Smooth muscle cell (in vitro differentiated cells): ENCODE data around the gene NRN1L. TPM values are rescaled to one million over a fixed set of nuclear protein-coding genes. Genes with fewer than 3 reads are reported as not detected.

Experiments used
- DNase-seq: peaks from one replicate; lab custom pipeline; 2025; ENCODE audit not compliant: unreplicated experiment; lab: John Stamatoyannopoulos, UW
- H2AFZ ChIP-seq: fragments of 200-600 bp; sonication (generic); 2 replicates; pipeline ENCODE4 v1.6.0; 2016; ENCODE audit warnings: antibody characterized with exemption, low read depth, mild to moderate bottlenecking
- H3F3A ChIP-seq: fragments of 200-600 bp; sonication (generic); 2 replicates; pipeline ENCODE4 v1.6.0; 2017; ENCODE audit warnings: antibody characterized with exemption, low read depth
- H3K27ac ChIP-seq: fragments of 200-600 bp; sonication (generic); 2 replicates; pipeline ENCODE4 v1.5.1; 2016; ENCODE audit warnings: low read depth, mild to moderate bottlenecking
- H3K27me3 ChIP-seq: fragments of 200-600 bp; sonication (generic); 2 replicates; pipeline ENCODE4 v1.6.1; 2016; ENCODE audit warnings: low read depth, mild to moderate bottlenecking
- H3K36me3 ChIP-seq: fragments of 200-600 bp; sonication (generic); 2 replicates; pipeline ENCODE4 v1.5.1; 2016; ENCODE audit warnings: low read depth
- H3K4me1 ChIP-seq: fragments of 200-600 bp; sonication (generic); 2 replicates; pipeline ENCODE4 v1.5.1; 2016; ENCODE audit warnings: low read depth
- H3K4me2 ChIP-seq: fragments of 200-600 bp; sonication (generic); 2 replicates; pipeline ENCODE4 v1.6.0; 2016; ENCODE audit warnings: mild to moderate bottlenecking
- H3K4me3 ChIP-seq: fragments of 200-600 bp; sonication (generic); 2 replicates; pipeline ENCODE4 v1.5.1; 2016; ENCODE audit warnings: mild to moderate bottlenecking
- H3K79me2 ChIP-seq: fragments of 200-600 bp; sonication (generic); 2 replicates; pipeline ENCODE4 v1.6.0; 2016; ENCODE audit warnings: low read depth, mild to moderate bottlenecking
- H3K9ac ChIP-seq: fragments of 200-600 bp; sonication (generic); 2 replicates; pipeline ENCODE4 v1.6.0; 2016; ENCODE audit warnings: low read depth
- H3K9me3 ChIP-seq: fragments of 200-600 bp; sonication (generic); replicated peaks from 2 replicates; pipeline ENCODE4 v1.5.1; 2016; ENCODE audit warnings: low read depth
- H4K20me1 ChIP-seq: fragments of 200-600 bp; sonication (generic); 2 replicates; pipeline ENCODE4 v1.6.0; 2016; ENCODE audit warnings: low read depth
- WGBS: methylation state at CpG from one replicate; pipeline ENCODE4 v1.1.7; 2016; ENCODE audit warnings: low lambda C conversion rate; 5-methylcytosine and 5-hydroxymethylcytosine counted together
- polyA plus RNA-seq: library from polyadenylated mRNA; unstranded; fragments of >200 nt; fragmentation: Nextera tagmentation; extraction: Ambion mirVana; gene quantifications from 2 replicates; pipeline ENCODE4 v1.2.1, GENCODE V29; 2016
- total RNA-seq: library from RNA; depleted of rRNA; stranded (reverse); fragments of >200 nt; gene quantifications from 2 replicates; pipeline ENCODE4 v1.2.3, GENCODE V29; 2014
- TF ChIP-seq, protein P1 (sequence below): fragments of 200-600 bp; sonication (generic); IDR thresholded peaks from 2 replicates; pipeline ENCODE4 v1.5.1; 2017; ENCODE audit warnings: borderline replicate concordance, mild to moderate bottlenecking, antibody characterized with exemption; ENCODE audit not compliant: insufficient read depth, poor library complexity, severe bottlenecking

NRN1L gene
- total and polyA plus RNA-seq, 2 experiments from 2014 or later = 0.57 TPM; not detected in 1

DNA sequence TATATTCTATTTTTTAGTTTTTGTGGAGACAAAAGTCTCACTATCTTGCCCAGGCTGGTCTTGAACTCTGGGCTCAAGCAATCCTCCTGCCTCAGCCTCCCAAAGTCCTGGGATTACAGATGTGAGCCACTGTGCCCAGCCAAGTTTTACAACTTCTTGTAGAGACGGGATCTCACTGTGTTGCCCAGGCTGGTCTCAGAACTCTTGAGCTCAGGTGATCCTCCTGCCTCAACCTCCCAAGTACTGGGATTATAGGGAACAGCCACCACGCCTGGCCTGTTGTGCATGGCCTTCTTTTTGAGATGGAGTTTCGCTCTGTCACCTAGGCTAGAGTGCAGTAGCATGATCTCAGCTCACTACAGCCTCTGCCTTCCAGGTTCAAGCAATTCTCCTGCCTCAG is 31.0 kb upstream of the NRN1L start:
- no peak overlapping the region for H3K4me2 ChIP-seq
- H3K9me3 ChIP-seq = no peaks in the 10 kb centered on the region
- H2AFZ ChIP-seq = no peak overlapping the region
- no peaks in the 10 kb centered on the region for H3K27me3 ChIP-seq
- H3K79me2 ChIP-seq = peaks cover 98% of the 10 kb centered on the region
- no peaks in the 10 kb centered on the region for H3F3A ChIP-seq
- H3K27ac ChIP-seq = no peak overlapping the region
- H3K4me1 ChIP-seq = no peaks in the 10 kb centered on the region
- H4K20me1 ChIP-seq = peaks cover 98% of the 10 kb centered on the region
- no peak overlapping the region for H3K4me3 ChIP-seq
- H3K9ac ChIP-seq = no peak overlapping the region
- H3K36me3 ChIP-seq = no peaks in the 10 kb centered on the region
- WGBS = 100% methylated on average over 3 of the region's 3 CpGs
- TF ChIP-seq, protein P1, sequence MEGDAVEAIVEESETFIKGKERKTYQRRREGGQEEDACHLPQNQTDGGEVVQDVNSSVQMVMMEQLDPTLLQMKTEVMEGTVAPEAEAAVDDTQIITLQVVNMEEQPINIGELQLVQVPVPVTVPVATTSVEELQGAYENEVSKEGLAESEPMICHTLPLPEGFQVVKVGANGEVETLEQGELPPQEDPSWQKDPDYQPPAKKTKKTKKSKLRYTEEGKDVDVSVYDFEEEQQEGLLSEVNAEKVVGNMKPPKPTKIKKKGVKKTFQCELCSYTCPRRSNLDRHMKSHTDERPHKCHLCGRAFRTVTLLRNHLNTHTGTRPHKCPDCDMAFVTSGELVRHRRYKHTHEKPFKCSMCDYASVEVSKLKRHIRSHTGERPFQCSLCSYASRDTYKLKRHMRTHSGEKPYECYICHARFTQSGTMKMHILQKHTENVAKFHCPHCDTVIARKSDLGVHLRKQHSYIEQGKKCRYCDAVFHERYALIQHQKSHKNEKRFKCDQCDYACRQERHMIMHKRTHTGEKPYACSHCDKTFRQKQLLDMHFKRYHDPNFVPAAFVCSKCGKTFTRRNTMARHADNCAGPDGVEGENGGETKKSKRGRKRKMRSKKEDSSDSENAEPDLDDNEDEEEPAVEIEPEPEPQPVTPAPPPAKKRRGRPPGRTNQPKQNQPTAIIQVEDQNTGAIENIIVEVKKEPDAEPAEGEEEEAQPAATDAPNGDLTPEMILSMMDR = no peak
- no peak for DNase-seq

DNA sequence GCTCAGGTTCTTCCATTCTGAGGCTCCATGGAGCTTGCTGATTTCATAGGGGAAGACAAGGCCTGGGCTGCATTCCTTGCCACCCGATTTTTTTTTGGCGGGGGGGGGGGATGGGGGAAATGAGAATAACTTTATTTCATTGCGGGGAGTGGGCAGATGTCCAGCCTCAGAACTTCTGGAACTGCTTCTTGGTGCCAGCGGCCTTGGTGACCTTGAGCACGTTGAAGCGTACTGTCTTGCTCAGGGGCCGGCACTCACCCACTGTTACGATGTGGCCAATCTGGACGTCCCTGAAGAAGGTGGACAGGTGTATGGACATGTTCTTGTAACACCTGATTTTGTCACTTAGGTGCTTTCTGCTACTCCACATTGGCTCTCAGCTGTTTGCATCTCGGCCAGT is 28.9 kb upstream of the NRN1L start:
- no peak for DNase-seq
- Histone ChIP-seq H2AFZ (no peak overlapping the region), H4K20me1 (peaks cover 99% of the 10 kb centered on the region), H3K4me2 (no peak overlapping the region), H3K4me1 (no peaks in the 10 kb centered on the region), H3K4me3 (no peak overlapping the region), H3F3A (no peaks in the 10 kb centered on the region), H3K79me2 (peaks cover 98% of the 10 kb centered on the region), H3K27me3 (no peaks in the 10 kb centered on the region), H3K27ac (peak overlapping the region; percentile 99), H3K9me3 (no peaks in the 10 kb centered on the region), H3K36me3 (no peaks in the 10 kb centered on the region), H3K9ac (peak overlapping the region; percentile 43)
- 92% methylated on average over 9 of the region's 10 CpGs for WGBS
- TF ChIP-seq, protein P1 = no peak

DNA sequence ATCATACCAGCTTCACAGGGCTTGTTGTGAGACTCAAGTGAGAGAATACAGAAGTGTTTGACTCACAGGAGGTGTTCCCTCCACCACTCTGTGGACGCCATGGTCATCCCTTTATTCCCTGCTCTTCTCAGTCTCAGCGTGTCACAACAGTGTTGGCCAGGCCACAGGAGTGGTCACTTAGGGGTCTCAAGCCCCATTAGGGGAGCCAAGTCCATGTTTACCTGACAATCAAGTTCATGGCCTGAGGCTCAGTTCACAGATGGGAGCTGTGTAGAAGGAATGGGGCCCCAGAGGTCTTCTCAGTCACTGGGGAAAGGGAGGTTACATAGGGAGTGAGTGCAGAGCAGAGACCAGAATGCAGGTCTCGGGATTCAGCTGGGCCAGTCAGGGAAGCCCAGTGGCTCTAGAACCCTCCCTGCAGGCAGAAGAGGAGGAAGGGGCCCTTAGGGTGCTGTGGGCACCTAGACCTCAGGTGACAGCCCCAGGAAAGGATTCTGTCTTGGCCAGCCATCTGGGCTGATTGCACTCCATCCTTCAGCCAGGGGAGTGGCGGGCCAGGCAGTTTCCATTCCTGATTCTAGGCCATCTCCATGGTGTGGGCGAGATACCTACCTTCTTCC is 27.6 kb upstream of the NRN1L start:
- DNase-seq = no peak
- Histone ChIP-seq H3K9me3 (no peaks in the 10 kb centered on the region), H3K4me2 (peak overlapping the region; percentile 35), H3F3A (no peaks in the 10 kb centered on the region), H3K4me1 (no peaks in the 10 kb centered on the region), H3K27me3 (no peaks in the 10 kb centered on the region), H3K4me3 (no peak overlapping the region), H4K20me1 (peaks cover 100% of the 10 kb centered on the region), H2AFZ (no peak overlapping the region), H3K79me2 (peaks cover 98% of the 10 kb centered on the region), H3K36me3 (no peaks in the 10 kb centered on the region), H3K9ac (peak overlapping the region; percentile 87), H3K27ac (peak overlapping the region; percentile 99)
- WGBS = 92% methylated on average over 5 of the region's 5 CpGs
- TF ChIP-seq, protein P1 = no peak

DNA sequence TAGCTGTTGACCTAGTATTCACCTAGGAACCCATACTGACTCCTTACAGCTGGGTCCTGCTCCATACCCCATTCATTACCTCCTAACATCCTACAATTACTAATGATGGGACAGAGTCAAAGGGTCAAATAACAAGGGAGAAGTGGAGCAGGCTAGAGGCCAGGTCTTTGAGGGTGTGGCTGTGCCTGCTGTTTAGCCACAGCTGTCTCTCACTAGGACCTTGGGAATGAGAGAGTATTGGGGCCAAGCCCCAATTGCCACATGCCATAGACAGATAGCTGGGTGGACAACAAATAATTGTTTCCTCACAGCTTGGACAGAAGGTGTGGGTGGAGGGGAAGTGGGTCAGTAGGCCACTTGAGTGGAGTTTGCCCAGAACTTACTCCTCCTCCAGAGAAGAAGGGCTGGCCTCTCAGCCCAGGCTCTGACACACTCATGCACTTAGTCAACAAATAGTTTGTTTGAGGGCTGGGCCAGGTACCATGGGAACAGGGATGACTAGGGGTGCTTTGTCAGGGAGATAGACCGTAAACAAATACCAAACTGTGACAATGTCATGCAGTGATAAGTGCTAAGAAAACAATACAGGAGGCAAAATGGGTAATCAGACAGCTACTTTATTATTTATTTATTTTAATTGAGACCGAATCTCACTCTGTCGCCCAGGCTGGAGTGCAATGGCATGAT is 27.0 kb upstream of the NRN1L start:
- H3K27me3 ChIP-seq = no peaks in the 10 kb centered on the region
- H2AFZ ChIP-seq = no peak overlapping the region
- peaks cover 98% of the 10 kb centered on the region for H3K79me2 ChIP-seq
- peaks cover 100% of the 10 kb centered on the region for H4K20me1 ChIP-seq
- peak overlapping the region; percentile 97 for H3K9ac ChIP-seq
- no peak overlapping the region for H3K4me3 ChIP-seq
- TF ChIP-seq, protein P1 = no peak
- H3K36me3 ChIP-seq = no peaks in the 10 kb centered on the region
- no peaks in the 10 kb centered on the region for H3K4me1 ChIP-seq
- DNase-seq = no peak
- 63% methylated on average over 3 of the region's 3 CpGs for whole genome bisulfite sequencing
- no peaks in the 10 kb centered on the region for H3K9me3 ChIP-seq
- peak overlapping the region; percentile 99 for H3K27ac ChIP-seq
- no peaks in the 10 kb centered on the region for H3F3A ChIP-seq
- peak overlapping the region; percentile 35 for H3K4me2 ChIP-seq
